GM12892 (cell line): ENCODE results near the gene CDKN2AIP.

Experiments
- DNase-seq: peaks from one replicate; pipeline ENCODE4 v3.0.0; 2011; ENCODE audit not compliant: insufficient read length
- FAIRE-seq: peaks from 2 replicates; lab custom pipeline; 2011; peaks lifted over from hg19 to GRCh38; lab: Jason Lieb, UNC
- POLR2A ChIP-seq: IDR thresholded peaks from 2 replicates; pipeline ENCODE4 v1.6.1; 2011; ENCODE audit warnings: low read depth, low read length, control low read depth
- POLR2AphosphoS5 ChIP-seq: IDR thresholded peaks from 2 replicates; pipeline ENCODE4 v1.6.1; 2011; ENCODE audit warnings: low read depth, low read length, control low read depth
- TAF1 ChIP-seq: IDR thresholded peaks from 2 replicates; pipeline ENCODE4 v1.6.1; 2011; ENCODE audit warnings: low read depth, mild to moderate bottlenecking, control low read depth, low read length, borderline replicate concordance

The CDKN2AIP gene

GRCh38 chr4:183403961-183404360, 40.5 kb upstream of the CDKN2AIP start:
- no peak for FAIRE-seq
- TF ChIP-seq POLR2A, result no peak
- TF ChIP-seq TAF1, result no peak

GRCh38 chr4:183405303-183405702, 39.1 kb upstream of the CDKN2AIP start:
- FAIRE-seq (no peak), DNase-seq (no peak)
- TF ChIP-seq TAF1 (no peak), POLR2A (no peak), POLR2AphosphoS5 (no peak)

More at GRCh38 chr4:183403961-183404360, 40.5 kb upstream of the CDKN2AIP start:
- DNase-seq, result no peak

GRCh38 chr4:183407128-183407585, 37.3 kb upstream of the CDKN2AIP start:
- peak; percentile 75 for FAIRE-seq
- DNase-seq, result peak; percentile 71
- TF ChIP-seq POLR2A (no peak), TAF1 (no peak), POLR2AphosphoS5 (no peak)

DNA sequence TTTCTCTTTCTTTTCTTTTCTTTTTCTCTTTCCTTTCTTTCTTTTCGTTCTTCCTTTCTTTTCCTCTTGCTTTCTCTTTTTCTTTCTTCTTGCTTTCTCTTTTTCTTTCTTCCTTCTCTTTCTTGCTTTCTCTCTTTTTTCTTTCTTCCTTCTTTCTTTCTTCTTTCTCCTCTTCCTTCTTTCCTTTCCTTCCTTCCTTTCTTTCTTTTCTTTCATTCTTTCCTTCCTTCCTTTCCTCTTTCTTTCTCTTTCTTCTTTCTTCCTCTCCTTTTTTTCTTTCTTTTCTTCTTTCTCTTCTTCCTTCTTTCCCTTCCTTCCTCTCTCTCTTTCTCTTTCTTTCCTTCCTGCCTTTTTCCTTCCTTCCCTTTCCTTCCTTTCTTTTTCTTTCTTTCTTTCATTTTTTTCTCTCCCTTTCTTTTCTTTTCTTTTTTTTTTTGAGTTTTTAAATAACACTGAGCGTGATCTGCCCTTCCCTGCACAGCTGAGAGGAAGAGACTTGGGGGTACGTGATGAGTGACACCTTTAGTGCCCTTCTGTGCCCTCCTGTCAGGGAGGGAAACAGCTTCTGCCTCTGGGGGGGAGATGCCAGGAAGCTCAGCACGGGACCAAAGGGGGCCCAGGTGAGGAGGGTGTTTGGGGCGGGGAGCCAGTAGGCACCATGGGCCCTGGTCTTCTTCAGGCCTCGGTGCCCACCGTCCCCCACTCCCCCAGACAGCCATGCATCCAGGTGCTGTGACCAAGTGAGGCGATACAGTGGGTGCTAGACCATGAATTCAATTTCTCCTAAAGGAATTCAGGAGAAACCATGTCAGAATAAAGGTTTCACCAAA, 36.6 kb upstream of the CDKN2AIP start:
- DNase-seq (no peak), FAIRE-seq (no peak)
- TF ChIP-seq POLR2A, result no peak
- no peak for TF ChIP-seq TAF1
- no peak for TF ChIP-seq POLR2AphosphoS5

- TF ChIP-seq TAF1 (no peak), POLR2AphosphoS5 (no peak)
- DNase-seq (no peak), FAIRE-seq (no peak)
Measured at GRCh38 chr4:183408796-183409195, 35.6 kb upstream of the CDKN2AIP start.

DNA sequence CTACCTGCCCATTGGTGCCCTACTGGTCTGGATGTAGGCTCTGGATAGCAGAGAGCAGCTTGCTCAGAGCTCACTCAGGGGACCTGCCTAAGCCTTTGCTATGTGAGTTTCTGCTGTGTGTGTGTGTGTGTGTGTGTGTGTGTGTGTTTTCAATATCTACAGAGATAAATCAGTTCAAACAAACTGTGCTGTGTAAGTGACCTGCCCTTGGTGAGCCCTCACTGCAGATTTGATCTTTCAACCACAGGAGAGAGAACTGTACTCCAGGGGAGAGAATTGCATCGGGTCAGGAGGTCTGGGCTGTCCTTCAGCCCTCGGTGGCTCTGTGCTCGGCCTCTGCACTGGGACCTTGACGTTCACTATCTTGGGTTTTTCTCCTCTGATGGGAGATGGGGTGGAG, 35.0 kb upstream of the CDKN2AIP start:
- FAIRE-seq (no peak), DNase-seq (no peak)
- TF ChIP-seq POLR2AphosphoS5, result no peak
- TF ChIP-seq POLR2A, result no peak
- TF ChIP-seq TAF1, result no peak

- no peak for FAIRE-seq
- no peak for DNase-seq
- TF ChIP-seq POLR2AphosphoS5 (no peak), TAF1 (no peak), POLR2A (no peak)
Measured at GRCh38 chr4:183409934-183410333, 34.5 kb upstream of the CDKN2AIP start.

DNA sequence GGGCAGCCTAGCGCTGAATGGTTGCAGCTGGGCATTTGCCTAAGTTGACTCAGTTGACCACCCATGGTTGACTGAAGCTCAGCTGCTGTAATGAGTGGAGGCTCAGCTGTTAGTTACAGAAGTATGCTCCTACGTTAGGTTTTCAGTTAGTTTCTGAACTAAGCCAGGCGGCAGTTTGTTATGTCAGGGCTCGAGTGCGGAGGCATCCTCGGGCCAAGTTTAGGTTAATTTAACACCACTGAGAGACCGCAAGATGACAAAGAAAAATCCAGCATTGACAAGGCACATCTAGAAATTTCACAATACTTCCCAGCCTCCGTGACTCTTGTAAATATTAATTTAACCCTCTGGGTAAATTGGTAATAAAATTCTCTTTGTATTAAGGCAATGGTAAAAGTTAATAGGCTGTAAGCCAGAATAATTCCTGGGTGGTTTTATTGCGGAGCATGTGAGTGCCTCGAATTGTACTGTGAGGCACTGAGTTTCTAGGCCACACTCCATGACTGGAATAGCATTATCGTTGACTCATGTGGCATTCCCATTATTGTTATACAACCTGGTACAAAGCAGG, 33.1 kb upstream of the CDKN2AIP start:
- DNase-seq (no peak), FAIRE-seq (no peak)
- TF ChIP-seq POLR2AphosphoS5 (no peak), TAF1 (no peak), POLR2A (no peak)

DNA sequence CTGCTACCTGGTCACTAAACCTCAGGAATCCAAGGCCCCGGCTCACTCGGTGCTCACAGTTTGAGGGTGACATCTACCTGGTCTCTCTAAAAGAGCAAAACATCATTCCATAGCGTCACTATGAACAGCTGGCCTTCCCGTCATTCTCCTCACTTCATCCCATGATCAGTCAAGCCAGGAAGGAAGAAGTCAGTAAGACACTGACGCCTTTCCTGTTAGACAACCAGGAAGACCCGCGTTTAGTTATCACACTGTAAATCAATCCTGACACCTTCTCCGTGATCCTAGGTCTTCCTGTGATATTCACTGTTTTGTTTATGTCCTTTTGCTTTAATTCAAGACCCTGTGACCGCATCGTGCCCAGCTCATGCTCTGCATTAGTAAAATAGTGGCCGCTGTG, 31.6 kb upstream of the CDKN2AIP start:
- TF ChIP-seq POLR2A, result no peak
- FAIRE-seq (no peak), DNase-seq (no peak)

DNA sequence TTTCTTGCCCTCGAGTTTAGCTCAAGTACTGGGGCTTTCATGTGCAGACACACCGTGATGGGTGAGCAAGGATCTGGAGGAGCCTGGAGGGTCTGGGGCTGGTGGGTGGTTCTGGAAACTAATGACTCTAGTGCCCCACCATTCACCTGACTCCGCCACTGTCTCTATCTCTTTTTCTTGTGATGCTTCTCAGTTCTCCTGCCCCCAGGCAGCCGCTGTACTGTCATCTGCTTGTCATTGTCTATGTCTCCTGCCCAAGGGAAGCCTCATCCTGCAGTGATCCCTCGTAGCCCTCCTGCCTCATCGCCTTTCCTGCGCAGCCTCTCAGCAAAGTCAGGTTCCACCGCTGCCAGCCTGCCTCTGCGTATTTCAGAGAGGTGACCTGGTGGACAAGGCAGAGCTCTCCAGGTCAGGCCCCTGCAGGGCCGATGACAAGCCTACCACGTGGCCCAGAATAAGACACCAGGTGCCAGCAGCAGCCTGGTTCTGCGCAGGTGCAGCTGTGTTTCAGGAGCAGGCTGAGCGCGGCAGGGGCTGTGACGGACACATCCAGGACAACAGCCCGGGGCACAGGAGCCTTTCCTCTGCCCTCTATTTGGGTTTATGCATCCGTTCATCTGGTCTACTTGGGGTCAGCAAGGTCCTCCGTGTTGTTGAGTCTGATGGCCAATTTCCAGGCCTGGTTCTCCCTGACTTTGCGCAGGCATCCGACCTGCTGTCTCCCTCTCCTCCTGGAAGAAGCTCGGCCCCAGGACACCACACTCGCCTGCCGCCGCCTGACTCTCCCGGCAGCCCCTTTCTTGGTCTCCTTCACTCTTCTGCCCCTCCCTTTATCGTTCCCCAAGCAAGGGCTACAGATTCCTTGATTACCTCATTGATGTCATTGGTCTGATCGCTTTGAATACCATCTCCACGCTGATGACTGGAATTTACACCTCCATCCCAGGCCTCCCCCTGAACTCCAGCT, 30.9 kb upstream of the CDKN2AIP start:
- no peak for FAIRE-seq
- no peak for DNase-seq

GRCh38 chr4:183416879-183417755, 27.3 kb upstream of the CDKN2AIP start:
- TF ChIP-seq POLR2A, result no peak
- TF ChIP-seq POLR2AphosphoS5, result no peak
- TF ChIP-seq TAF1, result no peak
- no peak for DNase-seq
- no peak for FAIRE-seq

More for the DNA sequence above, 30.9 kb upstream of the CDKN2AIP start:
- no peak for TF ChIP-seq POLR2A
- TF ChIP-seq POLR2AphosphoS5, result no peak
- no peak for TF ChIP-seq TAF1
